ENCODE measurements around the gene OXNAD1.

DNA sequence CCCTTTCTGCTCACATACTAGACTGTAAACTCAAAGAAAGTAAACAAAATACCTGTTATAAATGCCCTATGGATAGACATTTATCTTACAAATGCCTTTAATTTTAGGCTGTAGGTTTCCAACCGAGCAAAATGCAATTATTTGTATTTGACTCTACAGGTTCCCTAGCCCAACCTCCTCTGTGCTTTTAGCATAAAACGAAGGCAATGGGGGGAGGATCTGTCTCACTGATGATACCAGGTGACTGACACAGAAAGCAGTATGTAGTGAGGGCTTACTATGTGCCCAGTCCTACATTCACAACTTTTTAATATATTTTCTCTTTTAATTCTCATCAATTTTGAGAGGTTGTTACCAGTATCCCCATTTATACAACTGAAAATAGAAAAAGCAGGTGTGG is 87.4 kb downstream of the OXNAD1 start:
- TF ChIP-seq POLR2A (IDR thresholded peaks at IDR 0.05; ENCODE audit: low read depth, low read length) = no peak
- TF ChIP-seq TAF1 (IDR thresholded peaks at IDR 0.05; ENCODE audit: low read depth, low read length) = no peak
